SU-DHL-6 (cell line): ENCODE data around the gene ITGA6.

Source experiments
- CTCF ChIP-seq: fragments of 200-600 bp; sonication (generic); IDR thresholded peaks from one replicate; pipeline ENCODE4 v1.5.1; 2017; ENCODE audit warnings: antibody characterized with exemption, mild to moderate bottlenecking, low read length, moderate library complexity; ENCODE audit not compliant: insufficient read depth, poor library complexity, severe bottlenecking
- EZH2phosphoT487 ChIP-seq: fragments of 200-600 bp; sonication (generic), shearing (Covaris generic); conservative IDR thresholded peaks from 2 replicates; pipeline ENCODE4 v1.6.1; 2018; ENCODE audit warnings: mild to moderate bottlenecking, antibody characterized with exemption, low read length, moderate library complexity, mixed read lengths

GRCh38 chr2:172452845-172453244, 25.5 kb downstream of the ITGA6 start:
- no peak for TF ChIP-seq CTCF
- no peak for TF ChIP-seq EZH2phosphoT487
